Measurements from ENCODE around the gene NAA15. TPM values are rescaled to one million over a fixed set of nuclear protein-coding genes. Genes with fewer than 3 reads are reported as not detected.

Gene NAA15
- total and polyA plus RNA-seq, 2 donors = 12.0 to 54.0 TPM

Small RNA genes lying within 50 kb of the gene (small RNA-seq; reads per million reads assigned to genes)
- gene RF01225 (not detected), gene RNU6-1074P (not detected), gene RNU6-1214P (not detected)

Other genes with a start within 250 kb of the NAA15 start
- 136 TPM for gene ELF2, start 124.3 kb upstream of the NAA15 start, total RNA-seq
- gene ELF2, start 124.3 kb upstream of the NAA15 start, polyA plus RNA-seq = 29.6 TPM
- gene MGARP, start 21.3 kb upstream of the NAA15 start, total RNA-seq = 1.1 TPM
- 1.5 TPM for gene MGARP, start 21.3 kb upstream of the NAA15 start, polyA plus RNA-seq
- 43.6 TPM for gene NDUFC1, start 972 bp downstream of the NAA15 start, total RNA-seq
- 74.7 TPM for gene NDUFC1, start 972 bp downstream of the NAA15 start, polyA plus RNA-seq
- 46.7 TPM for gene RAB33B, start 152.6 kb downstream of the NAA15 start, total RNA-seq
- 7.7 TPM for gene RAB33B, start 152.6 kb downstream of the NAA15 start, polyA plus RNA-seq

All from urinary bladder (tissue), 2 donors.